Epithelial cell of esophagus (primary cell): ENCODE measurements around the gene CPLX1.

Experiments
- DNase-seq: peaks from one replicate; pipeline ENCODE4 v3.0.0; 2010; ENCODE audit warnings: low read depth
- H3K4me3 ChIP-seq: 2 replicates; pipeline ENCODE4 v1.5.1; 2011; ENCODE audit warnings: mild to moderate bottlenecking, low read length, control low read depth
- CTCF ChIP-seq: IDR thresholded peaks from 2 replicates; pipeline ENCODE4 v1.5.1; 2011; ENCODE audit warnings: low read depth, mild to moderate bottlenecking, low read length, control low read depth, inconsistent platforms; ENCODE audit not compliant: insufficient read depth; ENCODE audit errors: missing control alignments

The CPLX1 gene

GRCh38 chr4:849478-850175 lies 23.7 kb upstream of the CPLX1 start:
- no peak for TF ChIP-seq CTCF

GRCh38 chr4:848803-849477 lies 23.0 kb upstream of the CPLX1 start:
- no peak for DNase-seq
- no peak overlapping the region for H3K4me3 ChIP-seq
- no peak for TF ChIP-seq CTCF

More at GRCh38 chr4:849478-850175, 23.7 kb upstream of the CPLX1 start:
- no peak overlapping the region for H3K4me3 ChIP-seq
- no peak for DNase-seq

GRCh38 chr4:848307-848691 lies 22.4 kb upstream of the CPLX1 start:
- H3K4me3 ChIP-seq: no peak overlapping the region
- no peak for DNase-seq
- TF ChIP-seq CTCF: no peak

DNA sequence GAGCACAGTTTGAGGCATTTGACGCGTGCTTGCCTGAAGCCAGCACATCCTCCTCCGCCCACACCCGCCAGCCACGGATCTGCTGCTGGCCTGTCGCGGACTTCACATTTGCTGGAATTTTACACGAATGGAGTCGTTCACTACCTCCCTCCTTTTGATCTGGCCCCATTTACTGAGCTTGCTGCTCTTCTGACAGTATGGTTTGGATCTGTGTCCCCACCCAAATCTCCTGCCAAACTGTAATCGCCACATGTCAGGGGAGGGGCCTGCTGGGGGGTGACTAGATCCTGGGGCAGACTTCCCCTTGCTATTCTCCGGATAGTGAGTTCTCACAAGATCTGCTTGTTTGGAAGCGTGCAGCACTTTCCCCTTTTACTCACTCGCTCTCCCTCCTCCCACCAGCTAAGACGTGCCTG lies 19.9 kb upstream of the CPLX1 start:
- H3K4me3 ChIP-seq: no peak overlapping the region
- no peak for DNase-seq
- TF ChIP-seq CTCF: no peak

- no peak for DNase-seq
- no peak overlapping the region for H3K4me3 ChIP-seq
- no peak for TF ChIP-seq CTCF
Observed at GRCh38 chr4:845233-845835, 19.4 kb upstream of the CPLX1 start.

DNA sequence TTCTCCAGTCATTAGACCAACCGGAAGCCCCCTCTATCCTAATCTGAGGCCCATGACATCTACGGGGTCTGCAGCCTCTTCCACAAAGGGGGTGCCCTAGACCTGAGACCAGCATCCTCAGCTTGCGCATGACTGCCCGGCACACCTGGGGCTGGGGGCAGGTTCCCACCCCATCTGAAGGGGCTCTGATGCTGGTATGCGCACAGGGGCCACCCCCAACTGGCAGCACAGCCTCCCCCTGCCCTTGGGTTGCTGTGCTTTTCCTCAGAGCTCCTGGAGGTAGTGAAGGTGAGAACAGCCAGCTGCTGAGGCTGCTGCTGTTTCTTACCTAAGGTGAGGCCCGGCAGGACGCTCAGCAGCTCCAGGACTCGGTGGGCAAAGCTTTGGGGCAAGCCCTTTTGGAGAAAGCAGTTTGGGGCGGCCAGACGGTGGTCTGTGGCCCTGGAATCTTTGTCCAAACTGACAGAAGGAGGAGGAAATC lies 18.9 kb upstream of the CPLX1 start:
- no peak for DNase-seq
- TF ChIP-seq CTCF: no peak
- H3K4me3 ChIP-seq: no peak overlapping the region
